Astrocyte of the cerebellum (primary cell): ENCODE results near the gene ZNF202.

Experiments used
- DNase-seq: peaks from one replicate; pipeline ENCODE4 v3.0.0-alpha.2; 2011; ENCODE audit warnings: low read depth
- H3K4me3 ChIP-seq: 2 replicates; pipeline ENCODE4 v1.5.1; 2011; ENCODE audit warnings: mild to moderate bottlenecking, low read depth, low read length, moderate library complexity
- CTCF ChIP-seq: IDR thresholded peaks from 2 replicates; pipeline ENCODE4 v1.5.1; 2012; ENCODE audit warnings: low read length, low read depth, moderate library complexity, mild to moderate bottlenecking; ENCODE audit errors: missing control alignments
- in situ Hi-C: cut with HindIII; loops from 2 replicates; pipeline ENCODE4 v1.10.0; 2017; ENCODE audit warnings: low sequenced_read_pairs

Gene ZNF202

GRCh38 chr11:123741159-123742030, at the start of gene ZNF202:
Gene ZNF202 (minus strand): TSS chr11:123741660. CDS start chr11:123730888, 10,772 bp downstream.
- in situ Hi-C loops = no loop called here
- TF ChIP-seq CTCF = peak; percentile 5
- DNase-seq = peak; percentile 66
- peak within 1 kb of the TSS; percentile 92 for H3K4me3 ChIP-seq

- no peak for DNase-seq
- TF ChIP-seq CTCF = no peak
- in situ Hi-C loops = no loop called here
- no peak overlapping the region for H3K4me3 ChIP-seq
Observed at GRCh38 chr11:123783536-123783935, 42.1 kb upstream of the ZNF202 start.

DNA sequence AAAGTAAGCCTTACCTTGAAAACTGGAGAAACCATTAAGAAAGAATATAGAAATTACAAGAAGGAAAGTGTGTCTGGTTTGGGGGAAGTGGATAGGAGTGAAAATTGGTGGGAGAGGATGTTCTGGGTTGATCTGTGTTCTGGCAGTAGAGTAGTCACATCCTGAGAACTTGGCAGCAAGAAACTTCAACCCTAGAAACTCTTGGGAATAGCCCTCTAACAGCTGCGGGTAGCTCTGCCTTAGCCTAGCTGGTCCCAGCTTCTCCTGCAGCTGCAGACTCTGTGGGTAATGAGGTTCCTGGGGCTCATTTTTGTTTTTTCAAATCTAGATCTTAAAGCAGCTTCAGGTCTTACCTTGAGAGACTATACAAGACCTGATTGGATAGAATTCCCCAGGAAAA, 37.1 kb upstream of the ZNF202 start:
- H3K4me3 ChIP-seq = no peak overlapping the region
- TF ChIP-seq CTCF = no peak
- in situ Hi-C loops = no loop called here
- no peak for DNase-seq

DNA sequence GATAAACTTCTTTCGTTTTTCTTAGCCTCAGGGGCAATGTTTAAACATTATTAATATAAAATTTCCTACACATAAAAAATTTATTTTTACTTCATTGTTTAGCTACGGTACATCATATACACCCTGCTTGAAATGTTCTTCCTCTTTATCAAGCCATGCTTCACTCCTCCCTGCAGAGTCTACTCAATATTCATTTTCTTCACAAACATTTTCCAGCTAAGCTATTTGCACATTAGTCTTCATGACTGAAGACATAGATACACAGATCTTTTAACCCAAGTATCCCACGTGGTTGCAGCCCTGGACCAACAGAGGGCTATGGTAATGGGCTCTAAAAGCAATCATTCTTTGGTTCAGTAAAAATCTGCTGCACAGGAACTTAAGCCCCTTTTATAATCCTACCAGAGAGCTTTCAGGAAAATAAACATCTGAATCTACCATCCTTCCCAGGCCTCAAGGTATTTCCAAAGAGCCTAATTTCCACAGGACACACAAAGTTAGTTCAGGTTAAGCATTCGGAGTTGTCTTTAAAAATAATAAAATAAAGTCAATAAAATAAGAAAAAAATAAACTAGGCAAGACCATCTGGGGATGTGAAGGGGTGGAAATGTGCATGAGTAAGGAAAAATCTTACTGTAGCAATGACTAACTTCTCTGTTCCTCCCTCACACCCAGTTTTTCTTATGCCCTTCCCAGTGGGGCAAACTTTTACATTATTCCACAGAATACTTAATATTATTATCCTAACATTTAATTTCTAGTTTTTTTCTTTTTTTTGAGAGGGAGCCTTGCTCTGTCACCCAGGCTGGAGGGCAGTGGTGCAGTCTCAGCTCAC, 34.5 kb upstream of the ZNF202 start:
- in situ Hi-C loops = no loop called here
- no peak overlapping the region for H3K4me3 ChIP-seq

DNA sequence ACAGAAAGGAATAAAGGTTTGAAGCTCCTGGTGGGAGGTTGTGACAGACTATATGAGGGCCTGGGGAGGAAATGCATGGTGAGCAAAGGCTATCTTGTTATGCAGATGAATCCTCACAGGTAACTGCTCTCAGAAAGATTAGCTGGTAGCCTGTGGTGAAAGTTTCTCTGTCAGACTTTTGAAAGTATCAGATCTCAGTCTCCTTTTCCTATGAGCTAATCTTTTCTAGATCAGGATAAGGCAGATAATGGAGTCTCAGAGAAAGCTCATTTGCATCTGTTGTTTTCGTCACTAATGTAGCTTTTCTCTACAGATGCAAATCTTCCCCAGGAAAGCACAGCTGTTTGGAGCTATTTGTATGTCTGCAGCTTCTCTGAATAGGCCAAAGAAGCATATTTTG, 33.8 kb upstream of the ZNF202 start:
- TF ChIP-seq CTCF = no peak
- in situ Hi-C loops = no loop called here
- no peak for DNase-seq
- no peak overlapping the region for H3K4me3 ChIP-seq

More for the DNA sequence above, 34.5 kb upstream of the ZNF202 start:
- no peak for DNase-seq
- TF ChIP-seq CTCF = no peak

- TF ChIP-seq CTCF = no peak
- H3K4me3 ChIP-seq = no peak overlapping the region
- DNase-seq = no peak
- in situ Hi-C loops = no loop called here
Observed at GRCh38 chr11:123773959-123774358, 32.5 kb upstream of the ZNF202 start.
